ENCODE measurements around the gene KRT2. TPM values are rescaled to one million over a fixed set of nuclear protein-coding genes. Genes with fewer than 3 reads are reported as not detected.

KRT2 gene
- total and polyA plus RNA-seq, 2 donors (not counting 1 experiment from before 2014, with no cell fraction given): 0.04 TPM; not detected in 1

DNA sequence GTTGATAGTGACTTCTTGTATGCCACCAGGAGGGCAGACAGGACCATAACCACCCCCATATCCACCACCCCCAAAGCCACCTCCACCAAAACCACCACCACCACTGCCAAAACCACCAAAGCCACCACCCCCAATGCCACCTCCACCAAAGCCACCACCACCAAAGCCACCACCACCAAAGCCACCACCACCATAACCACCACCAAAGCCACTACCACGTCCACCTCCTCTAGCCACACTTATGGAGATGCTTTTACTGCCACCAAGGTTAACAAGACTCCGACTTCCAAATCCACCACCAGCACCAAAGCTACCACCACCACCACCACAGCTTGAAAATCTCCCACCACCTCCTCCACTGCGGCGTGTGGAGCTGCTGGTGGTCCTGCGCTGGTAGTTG lies 27.9 kb upstream of the KRT2 start:
- no peak overlapping the region for H3K27ac ChIP-seq (ENCODE audit: low read length in 2 of 2)
- no peak for ATAC-seq (ENCODE audit: low read depth)
- H3K79me2 ChIP-seq (ENCODE audit: control insufficient read depth, insufficient read depth, low read length): no peaks in the 10 kb centered on the region
- Mint-ChIP-seq H3K9me3 (ENCODE audit: insufficient read depth) (no peaks in the 10 kb centered on the region), H3K27me3 (peaks cover 39% of the 10 kb centered on the region), H3K27ac (no peak overlapping the region), H3K4me3 (no peak overlapping the region), H3K4me1 (no peaks in the 10 kb centered on the region)
- 79% methylated on average over 2 of the region's 5 CpGs for WGBS (ENCODE audit: insufficient coverage)
- TF ChIP-seq EZH2 (IDR thresholded peaks at IDR 0.05; ENCODE audit: borderline replicate concordance, insufficient read depth, low read depth, low read length, poor library complexity, severe bottlenecking): no peak
- TF ChIP-seq, protein P1, sequence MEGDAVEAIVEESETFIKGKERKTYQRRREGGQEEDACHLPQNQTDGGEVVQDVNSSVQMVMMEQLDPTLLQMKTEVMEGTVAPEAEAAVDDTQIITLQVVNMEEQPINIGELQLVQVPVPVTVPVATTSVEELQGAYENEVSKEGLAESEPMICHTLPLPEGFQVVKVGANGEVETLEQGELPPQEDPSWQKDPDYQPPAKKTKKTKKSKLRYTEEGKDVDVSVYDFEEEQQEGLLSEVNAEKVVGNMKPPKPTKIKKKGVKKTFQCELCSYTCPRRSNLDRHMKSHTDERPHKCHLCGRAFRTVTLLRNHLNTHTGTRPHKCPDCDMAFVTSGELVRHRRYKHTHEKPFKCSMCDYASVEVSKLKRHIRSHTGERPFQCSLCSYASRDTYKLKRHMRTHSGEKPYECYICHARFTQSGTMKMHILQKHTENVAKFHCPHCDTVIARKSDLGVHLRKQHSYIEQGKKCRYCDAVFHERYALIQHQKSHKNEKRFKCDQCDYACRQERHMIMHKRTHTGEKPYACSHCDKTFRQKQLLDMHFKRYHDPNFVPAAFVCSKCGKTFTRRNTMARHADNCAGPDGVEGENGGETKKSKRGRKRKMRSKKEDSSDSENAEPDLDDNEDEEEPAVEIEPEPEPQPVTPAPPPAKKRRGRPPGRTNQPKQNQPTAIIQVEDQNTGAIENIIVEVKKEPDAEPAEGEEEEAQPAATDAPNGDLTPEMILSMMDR (IDR thresholded peaks at IDR 0.05): no peak
- H2AFZ ChIP-seq (ENCODE audit: insufficient read depth, low read depth, low read length, poor library complexity, severe bottlenecking): no peak overlapping the region
- no peaks in the 10 kb centered on the region for H3K27me3 ChIP-seq (replicated peaks in 1 of 4; ENCODE audit: control extremely low read depth in 1 of 4, control insufficient read depth in 3 of 4, insufficient read depth in 4 of 4, low read length in 3 of 4)
- no peak overlapping the region for H3K4me3 ChIP-seq (ENCODE audit: control extremely low read depth in 1 of 5, extremely low read depth in 1 of 5, insufficient read depth in 1 of 5, low read depth in 2 of 5, low read length in 4 of 5)
- no peak for DNase-seq
- H3K36me3 ChIP-seq (replicated peaks in 1 of 2; ENCODE audit: control extremely low read depth in 1 of 2, control insufficient read depth in 1 of 2, extremely low read depth in 1 of 2, insufficient read depth in 2 of 2, low read length in 1 of 2): no peaks in the 10 kb centered on the region
- no peak overlapping the region for H3K9ac ChIP-seq (ENCODE audit: low read length)
- no peaks in the 10 kb centered on the region for H4K20me1 ChIP-seq (ENCODE audit: control insufficient read depth, insufficient read depth, low read length, poor library complexity, severe bottlenecking)
- H3K4me2 ChIP-seq (replicated peaks; ENCODE audit: low read depth, low read length, poor library complexity, severe bottlenecking): no peak overlapping the region
- CTCF ChIA-PET: no interaction called here
- POLR2A ChIA-PET: no interaction called here
- no peaks in the 10 kb centered on the region for H3K4me1 ChIP-seq (ENCODE audit: control insufficient read depth in 2 of 2, insufficient read depth in 2 of 2, low read length in 2 of 2)
- H3K9me3 ChIP-seq (ENCODE audit: control extremely low read depth in 1 of 3, control insufficient read depth in 2 of 3, insufficient read depth in 1 of 3, low read length in 2 of 3): no peaks in the 10 kb centered on the region
- intact Hi-C loops (cut with micrococcal nuclease): no loop called here

GRCh38 chr12:52677671-52678070 lies 25.7 kb upstream of the KRT2 start:
- ChIA-PET POLR2A (no interaction called here), CTCF (no interaction called here)
- no peaks in the 10 kb centered on the region for H3K9me3 ChIP-seq (ENCODE audit: control extremely low read depth in 1 of 3, control insufficient read depth in 2 of 3, insufficient read depth in 1 of 3, low read length in 2 of 3)
- no peaks in the 10 kb centered on the region for H3K9me3 Mint-ChIP-seq (ENCODE audit: insufficient read depth)
- no peaks in the 10 kb centered on the region for H4K20me1 ChIP-seq (ENCODE audit: control insufficient read depth, insufficient read depth, low read length, poor library complexity, severe bottlenecking)
- H3K36me3 ChIP-seq (replicated peaks in 1 of 2; ENCODE audit: control extremely low read depth in 1 of 2, control insufficient read depth in 1 of 2, extremely low read depth in 1 of 2, insufficient read depth in 2 of 2, low read length in 1 of 2): no peaks in the 10 kb centered on the region
- H3K27ac Mint-ChIP-seq: no peak overlapping the region
- TF ChIP-seq EZH2 (IDR thresholded peaks at IDR 0.05; ENCODE audit: borderline replicate concordance, insufficient read depth, low read depth, low read length, poor library complexity, severe bottlenecking): no peak
- TF ChIP-seq, protein P1 (IDR thresholded peaks at IDR 0.05): no peak
- no CpG with 5 or more reads among the region's 1 CpG for WGBS (ENCODE audit: insufficient coverage)
- no peak overlapping the region for H3K27ac ChIP-seq (ENCODE audit: low read length in 2 of 2)
- peaks cover 27% of the 10 kb centered on the region for H3K27me3 Mint-ChIP-seq
- H3K4me2 ChIP-seq (replicated peaks; ENCODE audit: low read depth, low read length, poor library complexity, severe bottlenecking): no peak overlapping the region
- no peaks in the 10 kb centered on the region for H3K79me2 ChIP-seq (ENCODE audit: control insufficient read depth, insufficient read depth, low read length)
- H3K4me3 ChIP-seq (ENCODE audit: control extremely low read depth in 1 of 5, extremely low read depth in 1 of 5, insufficient read depth in 1 of 5, low read depth in 2 of 5, low read length in 4 of 5): no peak overlapping the region
- intact Hi-C loops (cut with micrococcal nuclease): no loop called here
- H3K4me1 Mint-ChIP-seq: no peaks in the 10 kb centered on the region
- H3K4me1 ChIP-seq (ENCODE audit: control insufficient read depth in 2 of 2, insufficient read depth in 2 of 2, low read length in 2 of 2): no peaks in the 10 kb centered on the region
- no peaks in the 10 kb centered on the region for H3K27me3 ChIP-seq (replicated peaks in 1 of 4; ENCODE audit: control extremely low read depth in 1 of 4, control insufficient read depth in 3 of 4, insufficient read depth in 4 of 4, low read length in 3 of 4)
- DNase-seq (no peak), ATAC-seq (ENCODE audit: low read depth) (no peak)
- no peak overlapping the region for H3K9ac ChIP-seq (ENCODE audit: low read length)
- no peak overlapping the region for H2AFZ ChIP-seq (ENCODE audit: insufficient read depth, low read depth, low read length, poor library complexity, severe bottlenecking)
- H3K4me3 Mint-ChIP-seq: no peak overlapping the region

All from B cell (primary cell).